OCI-LY7 (cell line): ENCODE measurements around the gene MAGEA3.
"Not testable (repeated sequence)": the region's sequence is repeated elsewhere in the genome, so short reads cannot be mapped to it uniquely, and the experiment has no call there.

Experiments used
- EZH2phosphoT487 ChIP-seq: fragments of 200-600 bp; sonication (generic); IDR thresholded peaks from 2 replicates; pipeline ENCODE4 v1.6.1; 2018; ENCODE audit warnings: low read depth, borderline replicate concordance, mild to moderate bottlenecking, mixed run types, antibody characterized with exemption, low read length, moderate library complexity, mixed read lengths
- TF ChIP-seq, protein P1 (sequence below): fragments of 200-600 bp; sonication (generic); conservative IDR thresholded peaks from 2 replicates; pipeline ENCODE4 v1.5.1; 2014; ENCODE audit warnings: mild to moderate bottlenecking, antibody characterized with exemption, low read length, moderate library complexity, mixed read lengths

DNA sequence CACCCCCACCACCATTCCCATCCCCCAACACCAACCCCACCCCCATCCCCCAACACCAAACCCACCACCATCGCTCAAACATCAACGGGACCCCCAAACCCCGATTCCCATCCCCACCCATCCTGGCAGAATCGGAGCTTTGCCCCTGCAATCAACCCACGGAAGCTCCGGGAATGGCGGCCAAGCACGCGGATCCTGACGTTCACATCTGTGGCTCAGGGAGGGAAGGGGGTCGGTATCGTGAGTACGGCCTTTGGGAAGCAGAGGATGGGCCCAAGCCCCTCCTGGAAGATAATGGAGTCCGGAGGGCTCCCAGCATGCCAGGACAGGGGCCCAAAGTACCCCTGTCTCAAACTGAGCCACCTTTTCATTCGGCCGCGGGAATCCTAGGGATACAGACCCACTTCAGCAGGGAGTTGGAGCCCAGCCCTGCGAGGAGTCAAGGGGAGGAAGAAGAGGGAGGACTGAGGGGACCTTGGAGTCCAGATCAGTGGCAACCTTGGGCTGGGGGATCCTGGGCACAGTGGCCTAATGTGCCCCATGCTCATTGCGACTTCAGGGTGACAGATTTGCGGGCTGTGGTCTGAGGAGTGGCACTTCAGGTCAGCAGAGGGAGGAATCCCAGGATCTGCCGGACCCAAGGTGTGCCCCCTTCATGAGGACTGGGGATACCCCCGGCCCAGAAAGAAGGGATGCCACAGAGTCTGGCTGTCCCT, 35.7 kb downstream of the MAGEA3 start:
- TF ChIP-seq, protein P1, sequence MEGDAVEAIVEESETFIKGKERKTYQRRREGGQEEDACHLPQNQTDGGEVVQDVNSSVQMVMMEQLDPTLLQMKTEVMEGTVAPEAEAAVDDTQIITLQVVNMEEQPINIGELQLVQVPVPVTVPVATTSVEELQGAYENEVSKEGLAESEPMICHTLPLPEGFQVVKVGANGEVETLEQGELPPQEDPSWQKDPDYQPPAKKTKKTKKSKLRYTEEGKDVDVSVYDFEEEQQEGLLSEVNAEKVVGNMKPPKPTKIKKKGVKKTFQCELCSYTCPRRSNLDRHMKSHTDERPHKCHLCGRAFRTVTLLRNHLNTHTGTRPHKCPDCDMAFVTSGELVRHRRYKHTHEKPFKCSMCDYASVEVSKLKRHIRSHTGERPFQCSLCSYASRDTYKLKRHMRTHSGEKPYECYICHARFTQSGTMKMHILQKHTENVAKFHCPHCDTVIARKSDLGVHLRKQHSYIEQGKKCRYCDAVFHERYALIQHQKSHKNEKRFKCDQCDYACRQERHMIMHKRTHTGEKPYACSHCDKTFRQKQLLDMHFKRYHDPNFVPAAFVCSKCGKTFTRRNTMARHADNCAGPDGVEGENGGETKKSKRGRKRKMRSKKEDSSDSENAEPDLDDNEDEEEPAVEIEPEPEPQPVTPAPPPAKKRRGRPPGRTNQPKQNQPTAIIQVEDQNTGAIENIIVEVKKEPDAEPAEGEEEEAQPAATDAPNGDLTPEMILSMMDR, result not testable (repeated sequence)
- TF ChIP-seq EZH2phosphoT487, result not testable (repeated sequence)
